Measurements from ENCODE around the gene PHC3.

GRCh38 chr3:170154569-170155143 lies 26.9 kb downstream of the PHC3 start:
- no peak for TF ChIP-seq CTCF (IDR thresholded peaks at IDR 0.05)
- no peak for TF ChIP-seq ZFX (IDR thresholded peaks at IDR 0.05; ENCODE audit: borderline replicate concordance)
